Brain microvascular endothelial cell (primary cell): ENCODE results near the gene DOK4.

Source experiments
- DNase-seq: peaks from one replicate; pipeline ENCODE4 v3.0.0-alpha.2; 2020
- H3K27ac ChIP-seq: fragments of 250-450 bp; sonication (Bioruptor Pico); 2 replicates; pipeline ENCODE4 v1.5.1; 2020; ENCODE audit warnings: mild to moderate bottlenecking, moderate library complexity
- H3K27me3 ChIP-seq: fragments of 250-450 bp; sonication (Bioruptor Pico); replicated peaks from 2 replicates; pipeline ENCODE4 v1.5.1; 2020; ENCODE audit warnings: mild to moderate bottlenecking
- H3K36me3 ChIP-seq: fragments of 250-450 bp; sonication (Bioruptor Pico); replicated peaks from 2 replicates; pipeline ENCODE4 v1.5.1; 2020; ENCODE audit warnings: mild to moderate bottlenecking
- H3K4me3 ChIP-seq: 2 replicates; pipeline ENCODE4 v1.5.1; 2011; ENCODE audit warnings: low read depth, mild to moderate bottlenecking, control low read depth, low read length, moderate library complexity
- in situ Hi-C: cut with HindIII; loops from 2 replicates; pipeline ENCODE4 v1.10.0; 2017; ENCODE audit warnings: low sequenced_read_pairs, low pct_ligation_motif_present
- TF ChIP-seq, protein P1 (sequence below): IDR thresholded peaks from 2 replicates; pipeline ENCODE4 v1.5.1; 2011; ENCODE audit warnings: low read depth, mild to moderate bottlenecking, moderate library complexity, low read length, control low read depth, inconsistent platforms; ENCODE audit errors: missing control alignments

Gene DOK4

GRCh38 chr16:57474671-57475661 is 11.3 kb downstream of the DOK4 start:
- TF ChIP-seq, protein P1, sequence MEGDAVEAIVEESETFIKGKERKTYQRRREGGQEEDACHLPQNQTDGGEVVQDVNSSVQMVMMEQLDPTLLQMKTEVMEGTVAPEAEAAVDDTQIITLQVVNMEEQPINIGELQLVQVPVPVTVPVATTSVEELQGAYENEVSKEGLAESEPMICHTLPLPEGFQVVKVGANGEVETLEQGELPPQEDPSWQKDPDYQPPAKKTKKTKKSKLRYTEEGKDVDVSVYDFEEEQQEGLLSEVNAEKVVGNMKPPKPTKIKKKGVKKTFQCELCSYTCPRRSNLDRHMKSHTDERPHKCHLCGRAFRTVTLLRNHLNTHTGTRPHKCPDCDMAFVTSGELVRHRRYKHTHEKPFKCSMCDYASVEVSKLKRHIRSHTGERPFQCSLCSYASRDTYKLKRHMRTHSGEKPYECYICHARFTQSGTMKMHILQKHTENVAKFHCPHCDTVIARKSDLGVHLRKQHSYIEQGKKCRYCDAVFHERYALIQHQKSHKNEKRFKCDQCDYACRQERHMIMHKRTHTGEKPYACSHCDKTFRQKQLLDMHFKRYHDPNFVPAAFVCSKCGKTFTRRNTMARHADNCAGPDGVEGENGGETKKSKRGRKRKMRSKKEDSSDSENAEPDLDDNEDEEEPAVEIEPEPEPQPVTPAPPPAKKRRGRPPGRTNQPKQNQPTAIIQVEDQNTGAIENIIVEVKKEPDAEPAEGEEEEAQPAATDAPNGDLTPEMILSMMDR, result no peak
- no peak overlapping the region for H3K4me3 ChIP-seq
- H3K36me3 ChIP-seq, result peaks cover 44% of the 10 kb centered on the region
- no peaks in the 10 kb centered on the region for H3K27me3 ChIP-seq
- in situ Hi-C loops, result no loop called here
- no peak overlapping the region for H3K27ac ChIP-seq
- no peak for DNase-seq

DNA sequence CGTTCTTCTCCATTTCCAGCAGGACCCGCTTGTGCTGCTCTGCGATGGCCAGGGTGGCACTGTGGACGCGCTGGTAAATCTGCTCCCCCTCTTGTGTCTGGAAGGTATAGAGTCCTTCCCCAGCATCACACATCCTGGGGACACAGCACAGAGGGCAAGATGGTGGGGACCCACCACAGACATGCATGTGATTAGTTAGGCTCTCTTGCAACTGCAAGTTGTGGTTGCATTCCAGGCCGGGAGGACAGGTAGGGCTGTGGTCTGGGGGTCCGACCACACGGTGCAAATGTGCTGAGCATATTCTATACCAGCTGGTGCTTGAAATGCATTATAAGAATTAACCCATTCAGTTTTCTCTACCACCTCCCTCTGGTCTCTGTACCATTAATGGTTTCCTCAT is 12.4 kb downstream of the DOK4 start:
- no peak for DNase-seq
- Histone ChIP-seq H3K36me3 (peaks cover 55% of the 10 kb centered on the region), H3K27ac (no peak overlapping the region), H3K4me3 (no peak overlapping the region), H3K27me3 (no peaks in the 10 kb centered on the region)
- in situ Hi-C loops, result no loop called here
- TF ChIP-seq, protein P1, result no peak

DNA sequence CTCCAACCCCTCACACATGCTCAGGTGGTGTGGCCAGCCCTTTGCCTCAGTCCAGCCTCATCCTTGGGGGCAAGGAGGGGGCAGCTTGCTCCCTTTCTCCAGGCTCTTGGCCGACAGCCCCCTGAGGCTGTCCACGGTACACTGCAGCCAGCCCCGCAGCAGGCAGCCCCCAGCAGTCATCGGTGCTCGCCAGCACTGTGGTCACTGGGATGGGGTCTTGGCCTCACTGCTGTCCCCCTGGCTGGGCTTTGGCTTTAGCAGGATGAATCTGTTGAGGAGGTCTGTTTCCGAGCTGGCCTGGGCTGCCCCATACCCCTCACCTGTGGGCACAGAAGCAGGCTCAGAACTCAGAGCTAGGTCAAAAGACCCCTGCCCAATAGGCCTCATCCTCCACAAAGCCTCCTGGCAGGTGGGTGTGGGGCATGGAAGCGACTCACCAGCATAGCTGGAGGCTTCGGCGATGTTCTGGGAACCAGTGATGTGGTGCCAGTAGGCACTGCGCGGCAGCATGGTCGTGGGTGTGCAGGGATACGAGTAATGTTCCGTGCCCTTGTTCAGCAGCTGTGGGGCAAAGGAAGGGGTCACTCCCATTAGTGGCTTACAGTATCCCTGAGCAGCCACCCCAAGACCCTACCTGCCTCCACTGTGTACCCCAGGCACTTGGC is 13.0 kb downstream of the DOK4 start:
- no peak for DNase-seq
- H3K36me3 ChIP-seq, result peaks cover 61% of the 10 kb centered on the region
- in situ Hi-C loops, result no loop called here
- TF ChIP-seq, protein P1, result no peak
- H3K27me3 ChIP-seq, result no peaks in the 10 kb centered on the region
- no peak overlapping the region for H3K4me3 ChIP-seq
- H3K27ac ChIP-seq, result no peak overlapping the region

DNA sequence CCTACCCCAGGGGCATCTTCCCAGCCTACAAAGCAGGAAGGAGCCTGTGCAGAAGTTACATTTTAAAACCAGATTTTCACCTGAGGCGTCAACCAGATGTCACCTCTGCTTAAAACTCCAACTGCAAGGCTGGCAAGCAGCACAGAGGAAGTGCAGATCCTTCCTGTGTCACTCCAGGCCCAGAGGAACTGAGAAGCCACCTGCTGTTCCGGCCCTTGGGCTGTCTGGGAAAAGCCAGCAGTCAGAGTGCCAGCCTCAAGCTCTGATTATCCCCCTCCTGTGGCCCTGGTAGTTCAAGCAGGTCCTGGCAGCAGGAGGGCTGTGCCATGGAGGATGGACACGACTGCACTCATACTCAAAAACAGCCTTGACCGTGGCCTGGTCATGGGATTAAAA is 13.6 kb downstream of the DOK4 start:
- peaks cover 67% of the 10 kb centered on the region for H3K36me3 ChIP-seq

DNA sequence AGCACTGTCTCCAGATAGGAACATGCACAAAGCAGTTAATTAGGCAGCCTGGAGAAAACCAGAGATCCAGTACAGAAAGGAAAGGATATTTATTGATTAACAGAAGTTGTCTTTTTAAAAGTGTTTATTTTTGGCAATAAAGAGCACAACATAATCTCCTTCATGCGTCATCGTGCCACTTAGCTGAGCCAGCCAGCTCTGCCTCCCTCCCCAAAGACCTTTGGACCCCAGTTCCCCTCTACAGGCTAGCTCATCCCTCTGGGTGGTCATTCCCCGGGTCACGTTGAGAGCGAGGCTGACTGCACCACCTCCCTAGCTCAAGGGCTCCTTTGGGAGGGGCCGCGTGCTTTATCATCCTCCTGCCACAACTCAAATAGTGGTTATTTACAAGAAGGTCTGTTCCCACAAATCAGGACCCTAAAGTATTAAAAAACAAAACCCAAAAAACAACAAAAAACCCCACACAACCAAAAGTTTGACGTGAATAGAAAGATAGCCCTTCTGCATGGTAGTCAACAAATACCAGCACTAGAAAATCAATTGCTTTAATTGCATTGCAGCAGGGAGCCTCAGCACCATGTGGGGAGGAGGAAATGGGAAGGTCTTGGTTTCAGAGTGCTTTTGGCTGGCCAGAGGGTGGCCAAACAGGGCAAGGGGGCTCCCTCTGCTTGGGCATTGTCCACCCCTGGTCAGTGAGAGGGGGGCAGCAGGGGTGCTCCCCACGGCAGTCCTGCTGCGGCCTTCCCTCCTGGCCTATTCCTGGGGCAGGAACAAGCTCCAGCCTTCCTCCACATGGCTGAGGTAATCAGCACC is 14.2 kb downstream of the DOK4 start:
- H3K36me3 ChIP-seq, result peaks cover 68% of the 10 kb centered on the region
- H3K27me3 ChIP-seq, result no peaks in the 10 kb centered on the region
- H3K27ac ChIP-seq, result no peak overlapping the region
- in situ Hi-C loops, result no loop called here
- no peak overlapping the region for H3K4me3 ChIP-seq
- DNase-seq, result no peak
- TF ChIP-seq, protein P1, result no peak

More for the DNA sequence above, 13.6 kb downstream of the DOK4 start:
- TF ChIP-seq, protein P1, result no peak
- H3K27me3 ChIP-seq, result no peaks in the 10 kb centered on the region
- DNase-seq, result no peak
- in situ Hi-C loops, result no loop called here
- no peak overlapping the region for H3K27ac ChIP-seq
- no peak overlapping the region for H3K4me3 ChIP-seq
